Breast epithelium (tissue), 4 donors: Measurements from ENCODE around the gene CERS4. TPM values are rescaled to one million over a fixed set of nuclear protein-coding genes. Genes with fewer than 3 reads are reported as not detected.

Experiments used
- DNase-seq, 2 donors: peaks; one replicate each; pipeline ENCODE4 v3.0.0-alpha.2; 2019; ENCODE audit warnings: low spot score in 2 of 2
- H3K27ac ChIP-seq, 2 donors: fragments of 200-600 bp; sonication (generic) in 1 of 2; one replicate each; pipeline ENCODE4 v1.5.1; 2016 to 2019; ENCODE audit warnings: mild to moderate bottlenecking in 1 of 2
- H3K27me3 ChIP-seq, 2 donors: fragments of 200-600 bp; sonication (generic) in 1 of 2; one replicate each; pipeline versions ENCODE4 v1.5.1 to v1.6.0; 2017 to 2019; ENCODE audit warnings: control low read depth in 1 of 2, mild to moderate bottlenecking in 1 of 2
- H3K36me3 ChIP-seq: fragments of 200-600 bp; one replicate; pipeline ENCODE4 v1.5.1; 2019
- H3K4me1 ChIP-seq, 2 donors: fragments of 200-600 bp; sonication (generic); one replicate each; pipeline ENCODE4 v1.5.1; 2016 to 2019; ENCODE audit warnings: control low read depth in 1 of 2
- H3K4me3 ChIP-seq, 3 donors: fragments of 200-600 bp; sonication (generic); 1 replicate in 2 of 3; 2 replicates in 1 of 3; pipeline ENCODE4 v1.5.1; 2016 to 2019; ENCODE audit warnings: mild to moderate bottlenecking in 3 of 3, moderate library complexity in 2 of 3
- H3K9me3 ChIP-seq, 2 donors: fragments of 200-600 bp; sonication (generic) in 1 of 2; one replicate each; pipeline ENCODE4 v1.5.1; 2016 to 2019; ENCODE audit warnings: control low read depth in 1 of 2
- POLR2A ChIP-seq: fragments of 450-650 bp; IDR thresholded peaks from one replicate; pipeline ENCODE4 v1.6.1; 2016; ENCODE audit warnings: antibody characterized with exemption, mild to moderate bottlenecking, moderate library complexity
- POLR2AphosphoS5 ChIP-seq, 3 donors: sonication (generic); formaldehyde crosslinking; IDR thresholded peaks; one replicate each; pipeline ENCODE4 v1.6.1; 2017; ENCODE audit warnings: antibody characterized with exemption in 3 of 3
- intact Hi-C: fragments of 100-400 bp; cut with DNase I; formaldehyde crosslinking; loops from one replicate; pipeline ENCODE4 v1.15.1; 2023; ENCODE audit warnings: low total_unique reads
- total RNA-seq, 3 donors: library from RNA; depleted of rRNA; stranded (reverse); fragments of >200 nt; gene quantifications; one replicate each; pipeline ENCODE4 v1.1.0, GENCODE V29; 2016
- TF ChIP-seq, protein P1 (sequence below), 3 donors: fragments of 450-650 bp; IDR thresholded peaks; one replicate each; pipeline ENCODE4 v1.5.1; 2016 to 2017; ENCODE audit warnings: antibody characterized with exemption in 3 of 3, mild to moderate bottlenecking in 3 of 3, moderate library complexity in 3 of 3

CERS4 gene
- total RNA-seq, 3 donors from 2014 or later, result 26.4 to 141 (median 64.1) TPM

DNA sequence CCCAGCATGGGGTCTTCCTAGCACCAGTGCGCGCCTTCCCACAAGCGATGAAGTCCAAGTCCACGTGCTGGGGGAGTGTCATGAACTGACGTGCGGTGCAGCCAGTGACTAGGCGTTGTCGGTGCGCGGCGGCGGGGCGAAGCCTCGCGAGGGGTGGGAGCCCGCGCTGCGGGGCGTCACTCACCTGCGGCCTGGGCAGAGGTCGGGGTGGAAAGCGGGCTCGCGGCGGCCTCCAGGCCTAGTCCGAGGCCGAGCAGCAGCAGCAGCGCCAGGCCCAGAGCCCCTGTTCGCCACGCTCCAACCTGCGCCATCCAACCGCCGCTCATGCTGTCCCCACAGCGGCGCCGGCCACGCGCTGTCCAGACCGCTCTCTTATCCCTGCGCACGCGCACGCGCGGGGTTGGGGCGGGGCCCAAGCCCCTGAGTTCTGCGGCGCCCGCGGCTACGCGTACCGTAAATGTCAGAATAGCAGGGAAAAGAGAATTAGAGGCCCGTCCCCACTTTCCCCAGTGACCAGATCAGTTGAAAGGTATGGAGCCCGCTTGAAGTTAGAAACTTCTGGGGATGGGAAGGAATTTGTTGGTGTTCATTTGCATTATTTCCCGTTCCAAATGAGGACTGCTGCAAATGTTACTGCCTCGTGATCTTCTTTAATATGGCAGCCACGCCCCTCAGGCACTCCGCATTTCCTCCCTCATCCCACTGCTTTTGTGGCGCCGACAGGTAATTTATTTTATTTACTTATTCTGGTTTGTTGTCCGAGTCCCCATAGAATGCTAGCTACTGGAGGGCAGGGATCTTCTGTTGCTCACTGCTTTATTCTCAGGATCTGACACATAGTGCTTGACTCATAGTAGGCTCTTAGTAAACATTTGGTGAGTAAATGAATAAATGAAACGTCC is 99.0 kb downstream of the CERS4 start, which contains the start of gene CD320:
Gene CD320 (minus strand): TSS at position 394 of the 902 bp plus-strand sequence. CDS start 68 bp downstream, at position 326.
- Histone ChIP-seq H3K27ac (peak within 1 kb of the TSS; percentile 38 to 70), H3K27me3 (no peaks in the 10 kb centered on the region), H3K9me3 (no peaks in the 10 kb centered on the region), H3K4me1 (peaks cover 3 to 9% of the 10 kb centered on the region in 2 donors), H3K4me3 (peak within 1 kb of the TSS; percentile 57 to 74 (median 62)), H3K36me3 (no peaks in the 10 kb centered on the region)
- TF ChIP-seq, protein P1, sequence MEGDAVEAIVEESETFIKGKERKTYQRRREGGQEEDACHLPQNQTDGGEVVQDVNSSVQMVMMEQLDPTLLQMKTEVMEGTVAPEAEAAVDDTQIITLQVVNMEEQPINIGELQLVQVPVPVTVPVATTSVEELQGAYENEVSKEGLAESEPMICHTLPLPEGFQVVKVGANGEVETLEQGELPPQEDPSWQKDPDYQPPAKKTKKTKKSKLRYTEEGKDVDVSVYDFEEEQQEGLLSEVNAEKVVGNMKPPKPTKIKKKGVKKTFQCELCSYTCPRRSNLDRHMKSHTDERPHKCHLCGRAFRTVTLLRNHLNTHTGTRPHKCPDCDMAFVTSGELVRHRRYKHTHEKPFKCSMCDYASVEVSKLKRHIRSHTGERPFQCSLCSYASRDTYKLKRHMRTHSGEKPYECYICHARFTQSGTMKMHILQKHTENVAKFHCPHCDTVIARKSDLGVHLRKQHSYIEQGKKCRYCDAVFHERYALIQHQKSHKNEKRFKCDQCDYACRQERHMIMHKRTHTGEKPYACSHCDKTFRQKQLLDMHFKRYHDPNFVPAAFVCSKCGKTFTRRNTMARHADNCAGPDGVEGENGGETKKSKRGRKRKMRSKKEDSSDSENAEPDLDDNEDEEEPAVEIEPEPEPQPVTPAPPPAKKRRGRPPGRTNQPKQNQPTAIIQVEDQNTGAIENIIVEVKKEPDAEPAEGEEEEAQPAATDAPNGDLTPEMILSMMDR (IDR thresholded peaks at IDR 0.05), result no peak
- TF ChIP-seq POLR2A (no peak), POLR2AphosphoS5 (IDR thresholded peaks at IDR 0.05) (peak; percentile 33 to 40 (median 38))
- DNase-seq, result peak; percentile 79 to 85
- intact Hi-C loops, result no loop called here

DNA sequence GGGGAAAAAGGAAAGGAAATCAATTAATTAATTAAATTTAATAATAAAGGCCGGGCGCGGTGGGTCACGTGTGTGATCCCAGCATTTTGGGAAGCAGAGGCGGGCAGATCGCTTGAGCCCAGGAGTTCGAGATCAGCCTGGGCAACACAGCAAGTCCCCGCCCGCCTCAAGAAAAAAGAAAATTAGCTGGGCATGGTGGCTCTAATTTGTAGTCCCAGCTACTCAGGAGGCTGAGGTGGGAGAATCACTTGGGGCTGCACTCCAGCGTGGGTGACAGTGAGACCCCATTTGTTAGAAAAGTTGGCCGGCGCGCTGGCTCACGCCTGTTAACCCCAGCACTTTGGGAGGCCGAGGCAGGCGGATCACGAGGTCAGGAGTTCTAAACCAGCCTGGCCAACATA is 99.7 kb downstream of the CERS4 start:
- intact Hi-C loops, result no loop called here
- TF ChIP-seq POLR2AphosphoS5 (IDR thresholded peaks at IDR 0.05) (no peak), POLR2A (no peak)
- TF ChIP-seq, protein P1 (IDR thresholded peaks at IDR 0.05), result no peak
- H3K4me1 ChIP-seq, result peaks cover 3 to 9% of the 10 kb centered on the region in 2 donors
- DNase-seq, result peak in 1 of 2 donors; percentile 33
- peak overlapping the region; percentile 57 to 74 (median 62) for H3K4me3 ChIP-seq
- H3K27me3 ChIP-seq, result no peaks in the 10 kb centered on the region
- no peak overlapping the region for H3K27ac ChIP-seq
- no peaks in the 10 kb centered on the region for H3K36me3 ChIP-seq
- no peaks in the 10 kb centered on the region for H3K9me3 ChIP-seq

DNA sequence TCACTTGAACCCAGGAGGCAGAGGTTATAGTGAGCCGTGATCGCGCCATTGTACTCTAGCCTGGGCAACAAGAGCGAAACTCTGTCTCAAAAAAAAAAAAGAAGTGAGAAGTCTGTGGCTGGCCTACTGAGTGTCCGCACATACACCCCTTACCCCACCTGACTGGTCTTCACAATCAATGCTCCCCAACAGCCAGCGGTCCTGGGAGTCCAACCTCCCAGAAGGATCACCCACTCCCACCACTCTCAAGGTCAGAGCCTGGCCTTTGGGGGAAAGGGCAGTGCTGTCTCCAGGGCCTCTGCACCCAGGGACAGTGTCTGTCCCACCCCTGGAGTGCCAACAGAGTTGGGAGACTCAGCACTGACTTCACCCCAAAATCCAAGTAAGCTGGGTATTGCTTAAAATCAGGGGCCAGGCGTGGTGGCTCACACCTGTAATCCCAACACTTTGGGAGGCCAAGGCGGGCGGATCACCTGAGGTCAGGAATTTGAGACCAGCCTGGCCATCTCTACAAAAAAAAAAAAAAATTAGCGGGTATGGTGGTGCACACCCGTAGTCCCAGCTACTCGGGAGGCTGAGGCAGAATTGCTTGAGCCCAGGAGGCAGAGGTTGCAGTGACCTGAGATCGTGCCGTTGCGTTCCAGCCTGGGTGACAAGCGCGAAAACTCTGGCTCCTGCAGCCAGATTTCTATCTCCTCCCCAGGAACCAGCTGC is 101.3 kb downstream of the CERS4 start:
- Histone ChIP-seq H3K4me1 (peaks cover 3 to 9% of the 10 kb centered on the region in 2 donors), H3K9me3 (no peaks in the 10 kb centered on the region), H3K4me3 (no peak overlapping the region), H3K27ac (peak overlapping the region in 1 of 2 donors; percentile 56), H3K27me3 (no peaks in the 10 kb centered on the region), H3K36me3 (no peaks in the 10 kb centered on the region)
- DNase-seq, result peak in 1 of 2 donors; percentile 43
- TF ChIP-seq POLR2AphosphoS5 (IDR thresholded peaks at IDR 0.05) (no peak), POLR2A (no peak)
- TF ChIP-seq, protein P1 (IDR thresholded peaks at IDR 0.05), result no peak
- intact Hi-C loops, result no loop called here

DNA sequence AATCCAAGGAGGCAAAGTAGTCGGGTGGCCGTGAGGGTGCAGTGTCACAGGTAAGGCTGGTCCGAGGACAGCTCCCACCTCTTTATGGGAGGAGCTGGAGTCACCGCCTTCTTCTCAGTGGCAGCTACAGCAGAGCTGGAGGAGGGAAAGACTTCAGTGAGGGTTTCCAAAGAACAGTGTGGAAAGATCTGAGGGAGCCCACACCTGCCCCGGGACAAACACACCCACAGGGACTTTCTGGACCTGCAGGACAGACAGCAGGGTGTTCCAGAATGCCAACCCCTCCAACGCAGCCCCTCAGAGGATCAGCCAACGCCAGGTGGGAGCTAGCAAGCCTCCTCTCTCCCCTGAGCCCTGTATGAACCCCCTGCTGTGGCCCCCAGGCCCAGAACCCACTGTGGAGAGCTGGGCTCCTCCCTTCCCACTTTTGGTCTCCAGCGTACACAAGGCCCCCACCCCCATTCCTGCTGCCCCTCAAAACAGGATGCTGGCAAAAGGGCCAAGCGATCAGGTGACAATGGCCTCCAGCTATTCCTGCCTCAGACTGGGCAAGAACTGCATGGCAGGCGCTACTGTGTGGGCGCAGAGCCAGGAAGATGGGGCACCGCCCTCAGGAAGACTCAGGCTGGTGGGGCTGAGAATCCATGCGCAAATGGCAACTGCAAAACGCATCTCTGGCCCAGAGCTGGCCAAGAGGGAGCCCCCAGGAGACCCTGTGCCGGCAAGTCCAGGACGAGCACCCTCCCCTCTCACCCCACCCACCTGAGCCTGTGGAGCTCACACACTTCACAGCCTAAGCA is 102.5 kb downstream of the CERS4 start:
- TF ChIP-seq POLR2A, result no peak
- TF ChIP-seq, protein P1 (IDR thresholded peaks at IDR 0.05), result no peak
- TF ChIP-seq POLR2AphosphoS5 (IDR thresholded peaks at IDR 0.05), result peak in 1 of 3 donors; percentile 24
- intact Hi-C loops, result no loop called here
- H3K27me3 ChIP-seq, result no peaks in the 10 kb centered on the region
- H3K4me1 ChIP-seq, result peaks cover 3 to 9% of the 10 kb centered on the region in 2 donors
- H3K27ac ChIP-seq, result peak overlapping the region; percentile 17 to 81
- peak overlapping the region in 1 of 3 donors; percentile 39 for H3K4me3 ChIP-seq
- DNase-seq, result peak in 1 of 2 donors; percentile 83
- H3K36me3 ChIP-seq, result no peaks in the 10 kb centered on the region
- no peaks in the 10 kb centered on the region for H3K9me3 ChIP-seq

Other genes starting within 250 kb of the CERS4 start
- 10 to 100 TPM; 28.6 to 30.8 (median 29.7) TPM for gene ELAVL1, start 203.7 kb upstream of the CERS4 start, total RNA-seq
- gene CCL25, start 156.6 kb upstream of the CERS4 start, total RNA-seq, result not detected
- gene FBN3, start 59.8 kb upstream of the CERS4 start, total RNA-seq, result 1 to 10 TPM in 1 of 3 donors, under 1 TPM in 1, not detected in 1; 0.66 to 7.9 TPM
- gene CD320, start 99.0 kb downstream of the CERS4 start, total RNA-seq, result 10 to 100 TPM; 26.9 to 98.6 (median 30.9) TPM
- gene NDUFA7, start 112.0 kb downstream of the CERS4 start, total RNA-seq, result 10 to 100 TPM; 23.2 to 27.5 (median 25.8) TPM
- gene RPS28, start 112.1 kb downstream of the CERS4 start, total RNA-seq, result 1,000 to 10,000 TPM in 1 of 3 donors, 100 to 1,000 TPM in 2; 676 to 1,337 (median 789) TPM
- gene KANK3, start 133.9 kb downstream of the CERS4 start, total RNA-seq, result 10 to 100 TPM in 1 of 3 donors, 1 to 10 TPM in 2; 5.6 to 26.2 (median 7.8) TPM
- gene ANGPTL4, start 154.8 kb downstream of the CERS4 start, total RNA-seq, result 100 to 1,000 TPM in 2 of 3 donors, 10 to 100 TPM in 1; 90.9 to 186 (median 118) TPM
- gene RAB11B, start 181.0 kb downstream of the CERS4 start, total RNA-seq, result 10 to 100 TPM; 39.5 to 57.7 (median 41.3) TPM
- 100 to 1,000 TPM; 126 to 224 (median 132) TPM for gene MARCHF2, start 203.9 kb downstream of the CERS4 start, total RNA-seq
- 100 to 1,000 TPM in 2 of 3 donors, 10 to 100 TPM in 1; 84.8 to 153 (median 116) TPM for gene HNRNPM, start 235.6 kb downstream of the CERS4 start, total RNA-seq